ENCODE data around the gene SERPINA6.
A peak's percentile ranks its signal among the peaks of the same experiment; 100 is the strongest.

The SERPINA6 gene

GRCh38 chr14:94328196-94328595, 5.1 kb upstream of the SERPINA6 start:
- H3K4me3 ChIP-seq (replicated peaks; ENCODE audit: low read depth, low read length) = no peak overlapping the region
- DNase-seq (ENCODE audit: low read depth) = no peak
- TF ChIP-seq CTCF (IDR thresholded peaks at IDR 0.05; ENCODE audit: low read length, missing control alignments) = no peak

- DNase-seq (ENCODE audit: low read depth) = no peak
- H3K4me3 ChIP-seq (replicated peaks; ENCODE audit: low read depth, low read length) = no peak overlapping the region
- no peak for TF ChIP-seq CTCF (IDR thresholded peaks at IDR 0.05; ENCODE audit: low read length, missing control alignments)
Observed at GRCh38 chr14:94321421-94322271, 1.5 kb downstream of the SERPINA6 start.

GRCh38 chr14:94320243-94320642, 2.9 kb downstream of the SERPINA6 start:
- no peak overlapping the region for H3K4me3 ChIP-seq (replicated peaks; ENCODE audit: low read depth, low read length)
- TF ChIP-seq CTCF (IDR thresholded peaks at IDR 0.05; ENCODE audit: low read length, missing control alignments) = no peak
- no peak for DNase-seq (ENCODE audit: low read depth)

- H3K4me3 ChIP-seq (replicated peaks; ENCODE audit: low read depth, low read length) = no peak overlapping the region
- peak; percentile 52 for DNase-seq (ENCODE audit: low read depth)
- TF ChIP-seq CTCF (IDR thresholded peaks at IDR 0.05; ENCODE audit: low read length, missing control alignments) = no peak
Observed at GRCh38 chr14:94317259-94317658, 5.9 kb downstream of the SERPINA6 start.

- no peak for TF ChIP-seq CTCF (IDR thresholded peaks at IDR 0.05; ENCODE audit: low read length, missing control alignments)
- DNase-seq (ENCODE audit: low read depth) = no peak
- no peak overlapping the region for H3K4me3 ChIP-seq (replicated peaks; ENCODE audit: low read depth, low read length)
Observed at GRCh38 chr14:94316692-94317091, 6.4 kb downstream of the SERPINA6 start.

GRCh38 chr14:94314890-94315289, 8.2 kb downstream of the SERPINA6 start:
- no peak for TF ChIP-seq CTCF (IDR thresholded peaks at IDR 0.05; ENCODE audit: low read length, missing control alignments)
- DNase-seq (ENCODE audit: low read depth) = no peak
- no peak overlapping the region for H3K4me3 ChIP-seq (replicated peaks; ENCODE audit: low read depth, low read length)
